Hindlimb muscle (tissue), 1 donor: ENCODE results near the gene DAAM2. TPM values are rescaled to one million over a fixed set of nuclear protein-coding genes. Genes with fewer than 3 reads are reported as not detected.

ENCODE experiments used
- DNase-seq: peaks from one replicate; pipeline ENCODE4 v3.0.0-alpha.2; 2013
- polyA plus RNA-seq: library from polyadenylated mRNA; unstranded; fragments of 120-200 nt; gene quantifications from one replicate; pipeline ENCODE4 v1.2.1, GENCODE V29; 2013; ENCODE audit not compliant: insufficient read length

Gene DAAM2
- polyA plus RNA-seq, 1 donor = 43.2 TPM

DNA sequence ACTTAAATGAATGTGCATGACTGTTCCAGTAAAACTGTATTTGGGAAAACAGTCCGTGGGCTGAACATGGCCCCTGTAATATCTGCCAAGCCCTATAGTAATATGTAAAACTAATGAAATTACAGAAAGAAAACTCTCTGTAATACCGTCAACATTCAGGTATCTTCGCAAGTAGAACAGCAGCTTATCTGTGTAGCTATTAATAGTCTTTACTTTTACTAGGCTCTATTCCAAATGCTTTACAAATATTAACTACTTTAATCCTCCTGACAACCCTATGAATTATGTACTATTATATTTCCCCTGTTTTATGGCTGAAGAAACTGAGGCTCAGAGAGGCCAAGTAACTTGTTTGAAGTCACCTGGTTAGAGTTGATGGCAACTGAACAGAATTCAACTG lies 57.1 kb downstream of the DAAM2 start:
- no peak for DNase-seq

DNA sequence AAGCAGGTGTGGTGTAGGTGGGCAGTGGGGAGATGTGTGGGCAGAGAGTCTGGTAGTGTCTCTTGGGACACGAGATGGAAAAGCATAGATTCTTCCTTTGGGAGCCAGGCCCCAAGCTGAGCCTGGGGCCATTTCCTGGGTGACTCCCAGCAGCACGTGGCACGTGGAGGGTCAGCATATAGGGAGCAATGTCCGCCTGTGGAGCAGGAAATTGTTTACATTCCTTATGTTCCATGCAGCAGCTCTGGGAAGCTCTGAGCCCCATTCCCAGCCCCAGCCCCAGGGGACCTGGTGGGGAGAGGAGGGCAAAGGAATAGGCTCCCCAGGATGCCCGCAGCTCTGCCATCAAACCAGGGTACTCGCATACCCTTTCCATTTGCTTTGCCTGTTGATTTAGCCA lies 57.6 kb downstream of the DAAM2 start:
- DNase-seq = no peak

DNA sequence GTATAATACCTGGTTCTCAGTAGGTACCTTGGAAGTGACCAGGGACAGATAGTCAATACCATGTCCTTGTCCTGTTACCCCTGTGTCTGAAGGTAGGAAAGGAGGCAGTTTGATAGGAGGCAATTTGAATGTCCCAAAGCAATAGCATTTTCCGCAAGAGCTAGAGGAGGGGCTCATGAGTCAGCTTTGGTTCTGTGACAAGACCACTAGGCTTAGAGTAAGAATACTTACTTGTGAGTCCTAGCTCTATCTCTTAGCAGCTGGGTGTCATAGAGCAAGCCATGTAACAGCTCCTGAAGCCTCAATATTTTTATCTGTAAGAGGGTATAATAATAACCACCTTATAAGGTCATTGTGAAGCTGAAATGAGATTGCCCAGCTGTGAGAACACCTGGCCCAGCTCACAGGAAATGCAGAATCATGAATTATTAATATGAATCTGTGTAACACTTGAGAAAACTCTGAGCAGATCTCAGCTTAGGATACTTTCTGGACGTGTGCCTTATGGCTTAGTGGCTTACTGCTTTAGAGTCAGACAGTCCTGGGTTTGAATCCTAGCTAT lies 58.6 kb downstream of the DAAM2 start:
- DNase-seq = peak; percentile 30

DNA sequence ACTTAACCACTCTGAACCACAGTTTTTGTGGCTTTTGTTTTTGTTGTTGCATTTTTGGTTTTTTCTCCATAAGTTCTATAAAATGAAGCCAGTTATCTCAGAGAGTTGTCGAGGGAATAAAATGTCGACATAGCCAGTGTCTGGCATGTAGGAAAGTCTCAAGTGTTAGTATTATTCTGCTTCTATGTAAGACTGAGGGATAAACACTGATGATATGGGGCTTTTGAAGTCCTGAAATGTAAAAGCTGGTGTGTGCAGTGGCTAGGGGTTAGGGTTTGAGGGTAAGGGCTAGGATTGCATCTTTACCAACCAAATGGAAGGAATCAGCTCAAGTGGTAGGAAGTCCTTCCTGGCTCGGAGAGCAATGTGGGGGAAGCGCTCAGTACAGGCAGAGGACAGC lies 59.2 kb downstream of the DAAM2 start:
- no peak for DNase-seq

DNA sequence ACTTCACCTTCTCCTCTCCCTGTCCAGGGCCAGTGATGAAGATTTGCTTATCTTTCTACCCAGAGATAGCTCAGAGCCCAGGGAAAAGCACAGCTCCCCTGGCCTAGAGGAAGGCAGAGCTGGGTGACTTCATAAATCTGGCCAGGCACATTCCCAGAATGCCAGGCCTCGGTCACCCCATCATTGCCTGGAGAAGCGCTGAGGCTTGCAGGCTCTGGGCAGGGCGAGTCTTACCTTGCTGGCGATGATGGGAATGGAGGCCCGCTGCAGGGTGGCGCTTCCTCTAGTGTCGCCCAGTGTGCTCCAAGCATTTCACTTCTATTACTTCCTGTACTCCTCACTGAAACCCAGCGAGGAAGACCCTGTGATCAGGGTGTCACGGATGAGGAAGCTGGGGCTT lies 60.1 kb downstream of the DAAM2 start:
- DNase-seq = no peak

DNA sequence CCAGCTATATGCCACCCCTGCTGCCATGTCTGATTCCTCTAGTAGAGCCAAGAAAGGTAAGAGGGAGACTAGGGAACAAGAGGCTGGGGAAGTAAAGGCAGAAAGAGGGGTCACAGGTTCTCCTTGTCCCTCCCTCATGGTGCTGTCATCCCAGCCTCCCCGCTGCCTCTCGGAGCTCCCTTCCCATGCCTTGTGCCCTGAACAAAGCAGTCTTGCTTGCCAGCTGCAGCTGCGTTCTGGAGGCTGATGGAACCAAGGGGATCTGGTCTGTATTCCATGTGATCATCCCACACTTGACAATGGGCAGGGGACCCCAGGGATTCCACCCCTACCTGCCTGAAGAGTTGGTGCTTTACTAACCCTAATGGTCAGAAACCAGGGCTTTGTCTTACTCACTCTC lies 61.4 kb downstream of the DAAM2 start:
- DNase-seq = no peak

DNA sequence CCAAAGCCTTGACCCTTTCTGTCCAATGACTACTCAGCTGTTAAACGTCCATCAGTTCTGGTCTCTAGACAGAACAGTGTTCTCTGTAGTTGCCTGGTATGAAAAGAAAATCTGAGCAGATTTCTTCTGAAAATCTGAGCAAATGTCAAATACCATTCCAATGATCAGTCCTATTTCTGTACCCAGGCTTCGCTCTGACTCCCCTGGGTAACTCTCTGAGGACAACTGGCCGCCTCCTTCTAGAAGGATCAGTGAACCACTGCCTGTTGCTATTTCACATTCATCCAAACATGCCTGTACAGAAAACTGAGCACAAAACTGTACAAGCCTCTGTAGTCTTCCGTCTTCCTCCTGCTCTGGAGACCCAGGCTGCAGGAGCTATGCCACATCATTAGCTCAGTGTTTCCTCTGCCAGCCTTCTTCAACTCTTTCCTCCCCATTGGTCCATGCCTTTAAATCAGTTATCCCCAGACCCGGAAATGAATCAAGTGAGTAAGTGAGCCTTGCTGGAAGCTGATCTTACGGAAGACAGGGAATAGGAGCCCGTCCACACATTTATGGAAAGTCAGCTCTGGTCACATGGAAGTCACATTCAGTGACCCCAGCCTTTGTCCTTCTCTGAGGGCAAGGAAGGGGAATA lies 63.3 kb downstream of the DAAM2 start:
- DNase-seq = no peak

DNA sequence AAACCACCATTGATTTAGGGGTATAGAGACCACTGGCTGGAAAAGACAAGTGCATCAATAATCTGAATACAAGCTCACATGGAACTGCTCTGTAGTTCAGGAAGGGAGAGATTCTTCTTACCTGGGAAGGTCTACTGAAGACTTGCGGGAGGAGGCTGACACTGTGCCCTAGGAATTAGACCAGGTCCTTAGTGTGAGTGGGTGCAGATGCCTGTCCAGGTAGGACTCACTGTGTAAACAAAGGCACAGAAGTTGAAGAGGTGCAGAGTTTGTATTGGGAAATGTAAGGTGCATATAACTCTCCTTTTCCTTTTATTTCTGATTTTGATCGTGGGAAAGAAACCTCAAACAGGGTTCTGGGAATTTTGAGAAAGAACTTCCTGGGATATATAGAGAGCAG lies 66.8 kb downstream of the DAAM2 start:
- no peak for DNase-seq

DNA sequence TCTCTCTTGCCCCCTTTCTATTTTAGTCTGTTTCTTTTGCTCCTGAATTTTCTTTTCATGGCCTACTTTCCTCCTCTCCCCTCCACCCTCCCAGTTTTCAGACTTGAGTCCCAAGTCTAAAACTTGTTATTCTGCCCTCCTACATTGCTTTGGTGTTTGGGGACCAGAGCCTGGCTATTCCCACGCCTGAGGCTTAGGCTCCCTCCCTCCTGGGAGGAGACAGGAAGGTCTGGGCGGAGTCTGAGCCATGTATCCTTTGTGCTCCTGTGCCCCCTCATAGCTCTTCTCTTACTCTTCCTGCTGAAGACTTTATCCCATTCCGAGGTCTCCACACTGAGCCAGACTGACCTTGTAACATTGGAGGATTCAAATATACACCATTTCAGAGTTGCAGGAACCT lies 69.5 kb downstream of the DAAM2 start:
- DNase-seq = no peak

DNA sequence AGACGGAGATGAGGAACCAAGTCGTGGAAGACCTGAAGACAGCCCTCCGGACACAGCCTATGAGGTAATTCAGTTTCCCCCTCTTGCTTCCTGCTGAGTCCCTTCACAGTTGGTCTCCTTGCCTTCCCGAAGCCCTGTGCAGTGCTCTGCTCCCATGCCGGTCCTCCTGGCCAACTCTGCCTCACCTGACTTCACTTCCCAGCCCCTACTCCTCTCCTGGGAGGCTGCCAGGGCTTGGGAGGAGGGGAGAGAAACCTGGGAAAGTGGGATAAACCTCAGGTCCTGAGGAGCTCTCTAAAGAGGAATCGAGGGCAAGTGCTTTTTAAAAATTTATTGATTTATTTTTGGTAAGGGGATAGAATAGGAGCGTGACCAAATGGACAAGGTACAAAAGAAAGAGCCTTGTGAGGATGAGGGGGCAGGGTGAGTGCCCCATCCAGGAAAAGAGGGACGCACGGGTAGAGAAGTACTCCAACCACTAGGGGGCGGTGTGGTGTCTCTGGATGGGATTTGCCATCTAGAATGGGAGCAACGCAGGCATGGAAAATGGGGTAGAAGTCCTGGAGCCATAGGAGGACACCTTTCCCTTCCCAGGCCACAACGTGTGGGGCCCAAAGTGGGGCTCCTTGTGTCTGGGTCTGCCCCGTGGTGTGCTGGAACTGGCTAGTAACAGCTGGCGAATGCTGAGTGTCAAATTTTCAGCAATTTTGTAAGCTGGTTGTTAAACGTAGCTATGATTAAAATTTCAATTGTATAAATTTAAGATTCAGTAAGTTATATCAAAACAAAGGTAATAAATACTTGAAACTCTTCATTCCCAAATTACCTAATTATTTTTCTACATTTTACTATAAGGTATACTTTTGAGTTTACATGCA lies 73.1 kb downstream of the DAAM2 start:
- no peak for DNase-seq

DNA sequence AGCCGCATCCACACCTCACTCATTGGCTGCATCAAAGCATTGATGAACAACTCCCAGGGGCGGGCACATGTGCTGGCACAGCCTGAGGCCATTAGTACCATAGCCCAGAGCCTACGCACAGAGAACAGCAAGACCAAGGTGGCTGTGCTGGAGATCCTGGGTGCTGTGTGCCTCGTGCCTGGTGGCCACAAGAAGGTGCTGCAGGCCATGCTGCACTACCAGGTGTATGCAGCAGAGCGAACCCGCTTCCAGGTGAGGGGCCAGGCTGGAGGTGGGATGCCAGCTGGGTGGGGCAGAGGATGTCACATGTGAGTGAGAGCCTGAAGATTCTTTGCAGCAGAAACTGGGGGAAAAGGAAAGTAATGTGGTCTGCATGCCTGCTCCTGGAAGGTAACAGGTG lies 75.4 kb downstream of the DAAM2 start:
- DNase-seq = no peak

DNA sequence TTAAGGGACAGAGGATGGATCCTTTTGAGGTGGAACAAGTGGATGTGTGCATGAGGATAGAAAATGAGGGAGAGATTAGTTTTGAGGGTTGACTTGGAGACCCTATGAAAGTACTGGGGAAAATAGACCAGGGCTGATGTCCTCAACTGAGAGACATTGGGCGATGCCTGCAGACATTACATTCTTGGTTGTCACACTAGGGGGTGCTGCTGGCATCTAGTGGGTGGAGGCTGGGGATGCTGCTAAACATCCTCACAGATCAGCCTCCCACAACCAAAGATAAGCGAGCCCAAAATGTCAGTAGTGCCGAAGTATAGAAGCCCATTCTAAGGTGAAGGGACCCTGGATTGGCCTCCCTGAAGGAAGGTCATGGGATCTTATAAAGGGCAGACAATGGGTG lies 78.8 kb downstream of the DAAM2 start:
- no peak for DNase-seq

DNA sequence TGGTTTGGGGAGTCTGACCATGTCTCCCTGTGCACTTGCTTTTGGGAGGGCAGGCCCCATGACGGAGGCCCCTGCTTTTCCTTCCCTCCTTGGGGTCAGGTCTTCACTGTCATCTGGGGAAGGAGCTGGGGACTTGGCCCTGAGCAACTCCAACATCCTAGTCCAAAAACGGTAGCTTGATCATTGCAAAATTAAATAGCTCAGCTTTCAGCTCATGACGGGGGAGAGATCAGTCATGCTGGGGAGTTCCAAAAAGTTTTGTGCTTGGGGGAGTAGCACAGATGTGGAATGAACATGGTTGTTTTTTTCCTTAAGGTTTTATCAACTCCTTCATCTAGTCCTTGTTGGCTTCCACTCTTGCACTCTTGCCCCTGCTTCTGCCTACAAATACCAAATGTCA lies 81.3 kb downstream of the DAAM2 start:
- DNase-seq = no peak

DNA sequence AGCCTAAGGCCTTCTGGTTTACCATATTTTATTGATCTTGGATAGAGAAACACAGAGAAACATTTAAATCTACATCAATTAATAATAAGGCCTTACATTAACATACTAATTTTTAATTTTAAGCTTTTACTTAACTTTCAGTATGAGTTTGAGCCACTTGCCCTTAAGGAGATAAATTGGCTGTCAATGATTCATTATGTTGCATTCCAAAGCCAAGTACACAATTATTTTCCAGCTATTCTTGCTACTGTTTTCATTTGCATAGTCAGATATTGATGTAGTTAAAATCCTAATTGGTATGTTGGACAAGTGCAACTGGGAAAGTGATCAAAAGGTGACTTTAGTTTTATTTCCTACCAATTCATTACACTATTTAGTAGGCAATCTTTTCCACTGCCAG lies 83.9 kb downstream of the DAAM2 start:
- DNase-seq = no peak

DNA sequence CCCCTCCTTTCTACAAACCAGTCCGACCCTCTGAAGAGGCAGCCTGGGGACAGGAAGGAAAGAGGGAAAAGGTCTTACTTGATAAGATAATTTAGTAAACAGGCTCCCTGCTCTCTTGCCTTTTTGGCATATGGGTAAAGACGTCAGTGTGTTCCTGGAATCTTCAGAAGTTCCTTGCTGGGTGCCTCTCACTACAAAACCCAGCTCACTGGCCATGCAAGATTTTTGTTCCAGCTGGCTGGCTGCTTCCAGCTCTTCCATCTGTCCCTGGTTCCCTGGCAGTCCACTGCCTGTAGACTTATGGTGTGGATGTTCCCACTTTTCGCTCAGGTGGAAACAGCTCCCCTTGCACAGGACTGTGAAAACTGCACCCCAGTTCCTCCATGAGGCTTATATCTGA lies 84.7 kb downstream of the DAAM2 start:
- no peak for DNase-seq

DNA sequence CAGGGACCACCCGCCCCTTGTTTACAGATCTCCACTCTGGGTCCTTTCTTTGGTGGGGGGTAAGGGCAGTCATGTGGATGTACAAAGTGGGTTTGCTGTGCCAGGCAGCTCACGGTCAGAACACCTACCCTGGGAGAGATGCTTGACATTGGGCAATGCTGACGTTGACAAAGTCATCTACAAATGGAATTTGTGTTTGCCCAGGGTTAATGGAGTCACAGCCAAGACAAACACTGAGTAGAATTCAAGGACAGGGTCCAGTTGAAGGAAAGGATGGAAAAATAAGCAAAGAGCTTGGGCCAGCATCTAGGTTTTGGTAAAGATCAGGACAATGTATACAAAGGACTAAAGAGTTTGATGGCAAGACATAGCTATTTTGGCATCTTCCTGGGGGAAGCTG lies 87.4 kb downstream of the DAAM2 start:
- DNase-seq = no peak

DNA sequence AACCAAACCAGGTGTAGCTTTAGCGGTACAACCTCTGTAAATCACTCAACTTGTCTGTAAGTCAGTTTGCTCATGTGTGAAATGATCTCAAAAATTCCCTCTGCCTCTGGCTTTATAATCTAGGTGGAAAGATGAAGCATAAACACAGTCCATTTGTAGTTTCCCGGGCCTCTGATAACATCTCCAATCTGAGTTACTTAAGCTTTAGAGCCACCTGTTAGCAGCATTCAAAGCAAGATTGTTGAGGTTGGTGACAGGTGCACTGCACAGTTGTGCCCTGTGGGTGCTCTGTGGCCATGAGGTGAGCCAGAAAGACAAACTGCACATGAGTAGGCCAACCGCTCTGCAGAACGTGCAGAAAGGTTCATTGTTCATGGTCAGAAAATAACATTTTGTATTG lies 88.4 kb downstream of the DAAM2 start:
- no peak for DNase-seq

DNA sequence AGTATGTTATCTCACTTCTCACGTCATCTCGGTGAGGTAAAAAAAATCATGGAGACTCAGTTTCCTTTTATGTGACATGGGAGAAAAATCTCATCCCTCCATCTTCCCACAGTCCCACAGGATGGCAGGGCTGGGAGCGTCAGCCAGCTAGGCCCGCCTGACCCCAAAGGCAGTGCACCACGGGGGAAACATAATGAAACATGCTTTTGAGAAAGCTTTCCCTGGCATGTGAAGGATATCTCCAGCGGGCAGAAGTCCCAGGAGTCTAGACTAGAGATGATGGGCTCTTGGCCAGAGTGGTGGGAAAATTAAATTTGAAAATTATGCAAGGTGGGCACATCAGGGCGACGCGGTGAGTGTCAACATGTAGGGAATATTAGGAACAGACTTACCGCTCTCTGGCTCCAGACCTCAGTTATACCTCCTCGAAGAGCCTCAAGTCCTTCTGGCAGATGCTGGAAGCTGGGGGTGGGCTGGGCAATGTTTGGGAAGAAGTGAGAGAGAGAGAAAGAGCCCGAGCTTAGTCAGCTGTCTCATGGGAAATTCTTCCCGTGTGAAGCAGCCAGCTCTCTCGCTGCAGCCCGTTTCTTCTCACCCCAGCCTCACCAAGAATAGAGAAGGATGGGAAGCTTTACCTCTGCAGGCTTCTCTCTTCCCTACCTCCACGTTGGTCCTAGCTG lies 89.8 kb downstream of the DAAM2 start:
- peak; percentile 32 for DNase-seq

DNA sequence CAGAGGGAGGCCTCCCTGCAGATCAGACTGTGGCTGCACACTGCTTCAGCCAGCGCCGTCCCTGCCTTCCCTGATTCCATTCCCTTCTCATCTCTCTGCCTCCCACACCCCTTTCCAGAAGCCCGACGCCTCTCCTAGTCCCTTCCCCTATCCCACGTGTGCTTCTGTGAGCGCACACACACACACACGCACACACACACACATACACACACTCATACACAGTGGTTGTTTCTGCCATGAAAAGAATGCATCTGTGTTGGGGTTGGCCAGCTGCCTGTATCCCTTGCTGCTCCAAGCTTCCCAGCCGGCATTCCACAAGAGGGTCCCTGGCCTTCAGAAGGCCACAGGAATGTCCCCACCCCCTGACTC lies 90.3 kb downstream of the DAAM2 start:
- DNase-seq = peak; percentile 69

DNA sequence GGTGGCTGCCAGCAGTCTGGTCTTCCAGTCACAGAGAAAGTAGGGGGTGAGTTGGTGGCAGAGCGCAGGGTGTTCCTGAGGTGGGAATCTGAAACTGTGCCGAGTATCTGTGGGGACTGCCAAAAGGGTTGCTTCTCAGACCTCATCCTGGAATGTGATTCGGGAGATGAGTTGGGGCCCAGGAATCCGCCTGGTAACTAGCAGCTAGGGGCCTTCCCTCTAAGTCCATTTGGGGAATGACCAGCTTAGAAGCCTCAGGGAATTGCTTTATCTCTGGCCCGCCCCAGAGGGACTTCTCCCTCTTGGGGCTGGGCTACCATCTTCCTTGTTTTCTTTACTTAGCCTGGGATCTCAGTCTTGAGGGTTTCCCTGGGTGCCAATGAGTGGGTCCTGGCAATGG lies 92.5 kb downstream of the DAAM2 start:
- no peak for DNase-seq

DNA sequence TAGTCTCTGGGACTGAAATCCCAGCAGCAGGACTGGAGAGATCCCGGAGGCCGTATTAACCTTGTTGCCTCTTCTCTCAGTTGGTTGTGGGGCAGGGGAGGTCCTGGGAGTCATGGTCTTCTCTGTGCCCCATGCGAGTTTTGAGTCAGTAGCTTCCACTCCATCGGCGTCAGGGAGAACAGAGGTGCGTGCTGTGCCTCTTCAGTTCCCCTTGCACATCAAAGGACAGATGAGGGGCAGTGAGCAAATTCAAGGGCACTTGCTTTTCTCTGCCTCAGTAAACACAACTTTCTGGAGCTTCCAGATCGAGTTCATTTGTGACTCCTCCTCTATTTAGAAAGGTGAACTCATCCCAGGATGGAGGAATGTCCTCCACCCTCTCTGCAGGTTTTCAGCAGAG lies 93.5 kb downstream of the DAAM2 start:
- DNase-seq = no peak

DNA sequence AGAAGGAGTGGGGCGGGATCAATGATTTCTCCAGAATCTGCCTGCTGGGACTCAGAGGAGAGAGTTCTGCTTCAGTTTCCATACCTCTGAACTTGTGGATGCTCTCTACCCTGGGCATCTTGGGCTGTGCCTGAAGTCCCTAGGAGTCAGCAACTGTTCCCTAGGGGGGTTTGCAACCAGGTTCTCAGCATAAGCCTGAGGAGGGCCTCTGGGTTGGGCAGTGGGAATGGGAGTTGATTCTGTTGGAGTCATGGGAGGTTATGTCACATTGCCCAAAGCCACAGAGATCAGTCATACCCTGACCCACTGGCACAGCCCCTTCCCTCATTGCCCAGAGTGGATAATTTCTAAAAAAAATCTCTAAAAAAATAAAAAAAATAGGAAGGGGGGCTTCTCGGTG lies 94.7 kb downstream of the DAAM2 start:
- DNase-seq = no peak

DNA sequence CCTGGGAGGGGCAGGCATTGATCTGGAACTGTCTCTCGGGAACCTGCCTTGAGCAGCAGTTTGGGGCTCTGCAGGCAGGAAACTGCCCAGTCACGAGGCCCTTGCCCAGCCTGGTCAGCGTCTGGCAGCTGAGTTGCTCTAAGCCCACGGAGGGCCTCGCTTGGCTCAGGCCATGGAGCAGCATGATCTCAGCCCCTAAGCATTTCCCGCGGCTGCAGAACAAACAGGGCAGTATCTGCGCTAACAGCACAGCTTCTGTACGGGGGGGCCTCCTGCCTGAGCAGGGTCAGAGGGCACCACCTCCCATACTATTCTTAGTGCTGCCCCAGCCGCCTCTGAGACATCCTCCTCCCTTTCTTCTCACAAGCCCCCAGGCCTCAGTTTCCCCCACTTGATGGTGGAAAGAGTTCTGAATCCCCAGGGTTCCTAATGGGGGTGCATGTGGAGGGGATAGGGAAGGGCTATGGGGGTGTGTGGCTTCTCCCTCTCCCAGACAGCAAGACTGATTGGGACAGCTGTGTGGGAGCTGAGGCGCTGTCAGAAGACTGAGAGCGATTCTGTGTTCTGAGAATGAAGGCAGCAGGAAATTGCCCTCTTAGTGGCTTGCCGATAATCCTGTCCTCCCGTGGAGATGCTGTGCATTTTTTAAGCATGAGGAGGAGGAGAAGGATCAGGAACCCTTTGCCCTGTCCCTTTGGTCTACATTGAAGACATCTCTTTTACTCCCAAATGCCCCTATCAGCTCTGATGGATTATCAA lies 95.7 kb downstream of the DAAM2 start:
- peak; percentile 54 for DNase-seq
